GM21825 (cell line): ENCODE results near the gene MYH6.
"Not testable (repeated sequence)": the region's sequence is repeated elsewhere in the genome, so short reads cannot be mapped to it uniquely, and the experiment has no call there.

Experiments
- ATAC-seq: cut with Tn5 transposase; IDR thresholded peaks from one replicate; pipeline ENCODE4 v1.9.1; 2021; ENCODE audit warnings: mild to moderate bottlenecking, moderate library complexity; ENCODE audit not compliant: unreplicated experiment

Gene MYH6

DNA sequence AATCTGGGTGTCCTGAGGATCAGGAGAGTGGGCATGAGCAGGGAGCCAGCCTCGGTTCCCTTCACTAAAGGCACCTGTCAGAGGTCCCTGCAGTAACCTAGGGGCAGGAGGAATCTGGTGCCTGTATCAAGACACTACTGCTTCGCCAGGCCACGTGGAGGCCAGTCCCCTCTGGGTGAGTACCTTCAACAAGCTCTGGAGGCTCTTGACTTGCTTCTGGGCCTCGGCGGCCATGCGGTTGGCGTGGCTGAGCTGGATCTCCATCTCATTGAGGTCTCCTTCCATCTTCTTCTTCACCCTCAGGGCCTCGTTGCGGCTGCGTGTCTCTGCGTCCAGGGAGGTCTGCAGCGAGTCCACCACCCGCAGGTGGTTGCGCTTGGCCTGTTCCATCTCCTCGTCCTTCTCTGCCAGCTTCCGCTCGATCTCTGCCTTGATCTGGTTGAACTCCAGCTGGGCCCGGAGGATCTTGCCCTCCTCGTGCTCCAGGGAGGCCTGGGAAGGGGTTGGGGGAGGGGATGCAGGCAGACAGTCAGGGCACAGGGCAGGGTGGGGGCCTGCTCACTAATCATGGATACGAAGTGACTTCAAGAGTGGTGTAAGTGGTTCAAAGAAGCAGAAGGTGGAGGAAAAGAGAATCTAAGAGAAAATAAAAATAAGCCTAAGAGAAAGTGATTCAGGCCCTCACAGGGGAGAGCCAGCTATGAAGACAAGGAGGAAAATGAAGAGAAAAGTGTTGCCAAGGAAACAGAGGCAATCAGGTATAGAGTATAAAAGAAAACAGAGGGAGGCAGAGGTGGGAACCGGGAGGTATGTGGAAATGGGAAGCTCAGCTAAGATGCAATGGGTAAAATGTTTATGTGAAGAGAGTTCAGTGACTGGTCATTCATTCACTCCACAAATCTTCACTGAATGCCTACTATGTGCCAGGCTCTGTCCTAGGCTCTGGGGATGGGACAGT, 8.0 kb upstream of the MYH6 start:
- no peak for ATAC-seq

DNA sequence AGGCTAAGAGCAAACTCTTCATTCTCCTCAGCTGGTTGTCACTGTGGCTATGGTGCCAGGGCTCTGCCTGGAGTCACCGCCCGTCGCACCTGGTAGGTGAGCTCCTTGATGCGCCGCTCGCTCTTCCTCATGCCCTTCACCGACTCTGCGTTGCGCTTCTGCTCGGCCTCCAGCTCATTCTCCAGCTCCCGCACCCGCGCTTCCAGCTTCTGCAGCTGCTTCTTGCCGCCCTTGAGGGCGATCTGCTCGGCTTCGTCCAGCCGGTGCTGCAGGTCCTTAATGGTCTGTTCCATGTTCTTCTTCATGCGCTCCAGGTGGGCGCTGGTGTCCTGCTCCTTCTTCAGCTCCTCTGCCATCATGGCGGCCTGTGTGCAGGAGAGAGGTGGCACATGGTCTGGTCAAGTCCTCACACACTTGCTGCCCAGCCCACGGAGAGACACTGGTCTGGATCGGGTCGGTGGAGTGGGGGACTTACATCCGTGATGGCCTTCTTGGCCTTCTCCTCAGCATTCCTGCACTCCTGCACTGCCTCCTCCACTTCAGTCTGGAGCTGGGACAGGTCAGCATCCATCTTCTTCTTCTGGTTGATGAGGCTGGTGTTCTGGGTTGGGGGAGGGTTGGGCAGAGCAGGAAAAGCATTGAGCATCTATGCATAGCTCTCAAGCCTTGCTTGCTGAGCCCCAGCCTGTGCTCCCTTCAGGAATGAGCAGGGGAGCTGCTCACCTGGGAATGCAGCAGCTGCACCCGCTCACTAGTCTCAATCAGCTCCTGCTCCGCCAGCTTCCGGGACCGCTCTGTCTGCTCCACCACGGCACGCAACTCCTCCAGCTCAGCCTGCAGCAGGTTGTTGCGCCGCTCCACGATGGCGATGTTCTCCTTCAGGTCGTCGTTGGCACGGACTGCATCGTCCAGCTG, 7.1 kb upstream of the MYH6 start:
- ATAC-seq, result no peak

DNA sequence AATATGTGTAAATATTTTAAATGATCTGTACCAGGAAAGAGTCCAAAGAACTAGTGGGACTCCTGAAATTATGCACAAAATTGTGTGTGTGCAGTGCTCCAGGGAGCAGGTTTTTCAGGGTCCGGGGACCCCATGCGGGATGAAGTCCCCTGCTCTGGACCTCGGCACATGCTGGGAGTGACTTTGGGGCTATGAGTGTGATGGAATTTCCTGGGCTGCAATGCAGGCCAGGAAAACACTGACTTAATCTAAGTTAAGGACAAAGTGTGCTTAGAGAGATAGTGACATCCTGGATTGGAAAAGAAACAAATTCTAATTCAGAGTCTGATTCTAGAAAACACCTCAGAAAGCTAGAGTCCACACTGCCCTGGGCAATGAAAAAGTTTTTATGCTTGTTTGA, 6.2 kb upstream of the MYH6 start:
- ATAC-seq, result no peak

DNA sequence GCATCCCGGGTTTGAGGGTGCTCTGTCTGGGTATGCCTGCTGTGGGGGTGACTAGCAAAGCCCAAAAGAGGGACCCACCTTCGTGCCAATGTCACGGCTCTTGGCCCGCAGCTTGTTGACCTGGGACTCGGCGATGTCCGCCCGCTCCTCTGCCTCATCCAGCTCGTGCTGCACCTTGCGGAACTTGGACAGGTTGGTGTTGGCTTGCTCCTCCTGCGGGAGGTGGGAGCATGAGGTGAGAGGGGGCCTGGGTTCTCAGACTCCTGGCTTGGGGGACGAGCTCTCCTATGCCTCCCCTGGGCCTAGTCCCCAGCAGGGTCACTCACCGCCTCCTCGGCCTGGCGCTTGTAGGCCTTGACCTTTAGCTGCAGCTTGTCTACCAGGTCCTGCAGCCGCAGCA, 5.6 kb upstream of the MYH6 start:
- ATAC-seq, result no peak

DNA sequence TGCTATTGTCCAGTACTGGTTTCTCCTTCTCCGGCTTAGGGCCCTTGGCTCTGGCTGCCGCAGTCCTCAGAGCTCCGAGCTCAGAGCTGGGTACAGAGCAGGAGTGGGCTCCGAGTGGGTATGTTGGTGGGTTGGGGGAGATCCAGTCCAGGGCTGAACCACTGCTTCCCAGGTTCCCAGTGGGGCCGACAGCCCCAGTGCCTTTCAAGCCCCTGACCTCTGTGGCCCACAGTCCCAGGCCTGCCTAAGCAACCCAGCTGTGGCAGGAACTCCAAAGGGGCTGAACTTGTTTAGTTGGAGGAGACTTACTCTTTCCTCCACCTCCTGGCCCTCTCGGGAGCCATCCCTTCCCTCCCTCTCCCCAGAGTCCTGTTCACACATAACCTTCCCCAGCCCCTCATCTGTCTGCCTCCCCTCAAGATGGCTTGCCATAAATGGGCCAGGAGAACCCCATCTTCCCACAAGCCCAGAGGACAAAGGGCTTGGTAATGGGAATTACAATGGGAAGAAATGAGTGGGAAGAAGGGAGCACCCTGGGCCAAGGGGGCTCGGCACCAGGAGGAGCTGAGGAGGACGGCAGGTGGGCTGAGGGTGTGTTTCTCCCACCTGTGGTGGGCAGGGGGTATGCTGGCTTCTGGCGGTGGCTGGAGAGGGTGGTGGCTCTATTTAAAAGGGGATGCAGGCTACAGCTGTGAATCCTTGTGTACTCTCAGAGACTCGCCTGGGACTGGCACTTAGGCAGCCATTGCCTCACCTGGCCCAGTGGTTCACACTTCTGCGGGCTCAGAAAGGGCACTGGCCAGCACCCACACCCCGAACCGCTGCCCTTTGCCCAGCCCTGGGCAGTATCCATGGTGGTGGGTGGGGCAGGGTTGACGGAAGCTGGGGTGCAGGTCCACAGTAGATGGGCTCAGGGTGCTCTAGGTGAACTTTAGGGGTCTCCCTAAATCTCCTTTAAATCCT, 3.8 kb upstream of the MYH6 start:
- no peak for ATAC-seq

DNA sequence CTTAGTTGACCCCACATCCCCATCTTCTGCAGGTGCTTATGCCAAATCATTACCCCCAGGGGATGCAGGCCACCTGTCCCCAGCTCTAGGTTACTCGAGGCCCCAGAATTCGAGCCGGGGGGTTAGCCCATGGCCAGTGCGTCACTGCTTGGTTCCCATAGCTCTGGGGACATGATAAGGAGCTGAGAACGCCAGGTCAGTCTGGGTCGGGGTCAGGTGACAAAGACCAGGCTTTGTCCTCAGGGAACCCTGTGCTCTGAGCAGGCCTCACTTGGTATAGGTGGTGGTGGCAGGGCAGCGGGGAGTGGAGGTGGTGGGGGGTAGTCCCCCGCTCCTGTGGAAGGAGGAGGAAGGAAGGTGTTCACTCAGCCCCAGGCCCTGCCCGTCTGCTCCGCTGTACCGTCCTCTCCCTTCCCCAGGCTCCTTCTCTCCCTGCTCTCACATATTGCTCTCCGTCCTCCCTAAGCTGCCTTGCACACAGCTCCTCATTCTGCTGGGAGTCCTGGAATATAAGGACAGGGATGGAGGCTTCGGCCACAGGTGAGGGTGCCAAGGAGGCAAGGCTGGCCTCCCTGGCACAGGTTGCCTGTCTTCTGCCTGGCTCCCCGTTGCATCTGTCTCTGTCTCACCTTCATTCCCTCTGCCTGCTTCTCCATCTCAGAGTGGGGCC, 2.0 kb upstream of the MYH6 start:
- ATAC-seq, result no peak

DNA sequence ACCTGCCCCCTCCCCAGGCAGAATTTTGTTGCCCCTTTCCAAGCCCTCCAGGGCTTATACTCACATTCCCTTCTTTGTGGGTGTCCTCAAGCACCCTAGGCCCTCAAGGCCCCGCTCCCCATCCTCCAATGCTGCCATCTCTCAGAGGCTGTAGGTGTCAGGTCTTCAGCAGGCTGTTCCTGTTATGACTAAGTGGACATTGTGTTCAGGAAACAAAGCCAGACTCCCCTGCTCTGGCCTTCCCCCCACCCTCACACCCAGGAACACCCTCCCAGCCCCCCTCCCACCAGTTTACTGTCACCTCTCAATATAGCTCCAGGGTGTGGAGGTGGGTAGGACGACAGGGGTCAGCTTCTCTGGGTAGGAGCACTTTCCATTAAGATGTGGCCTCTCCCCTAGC, 1.4 kb upstream of the MYH6 start:
- ATAC-seq, result no peak

DNA sequence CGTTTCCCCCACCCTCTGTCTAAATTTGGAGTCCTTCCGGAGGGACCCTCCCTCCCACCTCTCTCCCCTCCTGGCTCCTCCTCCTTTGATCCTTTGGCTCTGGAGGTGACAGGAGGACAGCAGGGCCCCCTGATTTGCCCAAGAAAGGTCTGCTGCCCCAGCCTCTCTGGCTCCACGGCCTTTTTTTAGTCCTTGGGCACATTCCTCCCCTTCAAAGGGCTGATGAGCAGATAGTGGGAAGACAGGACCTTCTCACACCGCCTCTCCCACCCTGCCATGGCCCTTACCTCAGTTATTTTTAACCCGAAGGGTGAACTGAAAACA, 196 bp upstream of the MYH6 start:
- ATAC-seq, result no peak

DNA sequence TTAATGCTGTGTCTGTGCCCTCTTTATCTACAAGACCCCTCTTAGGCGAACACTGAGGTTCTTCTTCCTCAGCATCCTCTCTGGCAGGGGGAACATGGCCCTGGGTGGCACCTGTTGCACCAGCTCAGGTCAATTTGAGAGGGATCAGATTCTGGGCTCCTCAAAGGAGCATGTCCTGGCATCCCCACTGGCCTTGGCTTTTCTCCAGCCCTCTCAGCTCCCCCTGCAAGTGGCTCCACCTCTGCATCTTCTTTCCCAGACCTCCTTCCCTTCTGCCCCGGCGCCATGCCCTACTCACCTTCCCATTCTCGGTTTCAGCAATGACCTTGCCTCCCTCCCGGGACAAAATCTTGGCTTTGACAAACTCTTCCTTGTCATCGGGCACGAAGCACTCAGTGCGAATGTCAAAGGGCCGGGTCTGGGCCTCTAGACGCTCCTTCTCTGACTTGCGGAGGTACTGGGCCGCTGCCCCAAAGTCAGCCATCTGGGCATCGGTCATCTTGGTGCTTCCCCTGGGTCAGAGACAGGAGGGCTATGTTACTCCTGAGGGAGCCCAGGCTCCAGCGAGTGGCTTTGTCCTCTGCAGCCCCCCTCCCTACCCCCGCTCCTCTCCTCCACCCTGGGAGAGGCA, 1.2 kb downstream of the MYH6 start:
- no peak for ATAC-seq

DNA sequence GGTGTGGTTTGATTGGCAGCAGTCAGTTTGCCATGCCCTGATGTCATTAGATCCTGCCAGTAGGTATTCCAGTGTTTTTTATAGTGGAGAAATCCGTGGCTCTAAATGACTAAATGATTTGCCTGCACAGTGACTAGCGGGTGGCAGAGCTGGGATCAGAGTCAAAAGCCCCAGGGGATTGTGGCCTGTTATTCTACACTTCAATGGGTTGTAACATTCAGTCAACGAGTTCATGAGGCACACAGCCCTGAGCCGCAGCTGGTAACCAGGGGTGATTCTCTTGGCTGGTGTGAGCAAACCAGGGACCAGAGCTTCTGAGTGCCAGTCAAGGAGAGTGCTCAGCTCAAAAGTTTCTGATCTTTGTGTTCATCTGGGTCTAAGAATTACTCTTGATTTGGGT, 1.8 kb downstream of the MYH6 start:
- ATAC-seq, result no peak

DNA sequence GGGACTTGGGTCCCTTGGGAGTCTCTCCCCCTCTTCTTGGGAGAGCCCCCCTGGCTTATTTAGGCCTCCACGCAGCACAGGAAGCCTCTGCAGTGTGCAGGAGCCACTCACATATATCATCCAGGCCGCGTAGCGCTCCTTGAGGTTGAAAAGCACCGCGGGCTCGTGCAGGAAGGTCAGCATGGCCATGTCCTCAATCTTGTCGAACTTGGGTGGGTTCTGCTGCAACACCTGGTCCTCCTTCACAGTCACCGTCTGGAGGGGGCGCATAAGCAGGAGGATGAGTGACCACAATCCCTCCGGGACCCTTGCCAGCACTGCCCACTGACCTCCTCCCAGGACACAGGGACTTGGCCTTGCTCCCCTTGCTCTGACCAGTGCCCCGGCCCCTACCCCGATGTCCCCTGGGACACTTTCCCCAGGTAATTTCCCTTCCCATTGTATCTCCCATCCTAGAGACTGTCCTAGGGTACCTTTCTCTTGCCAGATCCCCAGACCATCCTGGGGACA, 2.5 kb downstream of the MYH6 start:
- no peak for ATAC-seq

DNA sequence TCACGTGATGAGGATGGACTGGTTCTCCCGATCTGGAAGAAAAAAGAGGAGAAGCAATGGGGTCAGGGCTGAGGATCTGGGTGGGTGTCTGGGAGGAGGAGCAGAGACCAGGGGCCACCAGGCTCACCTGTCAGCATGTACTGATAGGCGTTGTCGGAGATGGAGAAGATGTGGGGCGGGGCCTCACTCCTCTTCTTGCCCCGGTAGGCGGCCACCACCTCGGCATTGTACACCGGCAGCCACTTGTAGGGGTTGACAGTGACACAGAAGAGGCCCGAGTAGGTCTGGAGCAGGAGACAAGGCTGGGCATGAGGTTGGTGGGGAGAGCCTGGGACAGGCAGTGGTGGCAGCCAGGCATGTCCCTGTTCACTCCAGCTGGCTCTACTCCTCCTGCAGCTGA, 3.0 kb downstream of the MYH6 start:
- ATAC-seq, result no peak

DNA sequence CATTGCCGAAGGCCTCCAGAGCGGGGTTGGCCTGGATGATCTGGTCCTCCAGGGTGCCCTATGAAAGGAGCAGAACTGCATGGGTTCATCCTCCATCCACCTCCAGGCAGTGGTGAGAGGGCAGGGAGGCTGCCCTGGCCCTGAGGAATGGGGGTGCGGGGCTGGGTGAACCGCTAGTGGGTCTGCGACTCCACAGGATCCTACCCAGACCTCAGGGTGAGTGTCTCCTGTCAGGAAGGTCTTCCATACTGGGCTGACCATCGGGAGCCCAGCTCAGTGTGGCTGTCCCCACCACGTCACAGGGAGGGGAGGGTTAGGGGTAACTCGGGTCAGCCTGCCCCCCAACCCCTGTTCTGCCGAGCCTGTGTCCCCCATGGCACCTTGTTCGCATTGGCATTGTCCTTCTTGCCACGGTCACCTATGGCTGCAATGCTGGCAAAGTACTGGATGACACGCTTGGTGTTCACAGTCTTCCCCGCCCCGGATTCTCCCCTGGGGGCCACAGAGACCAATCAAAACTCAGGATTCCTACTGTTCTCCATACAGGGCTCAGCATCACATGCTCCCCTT, 3.7 kb downstream of the MYH6 start:
- no peak for ATAC-seq

DNA sequence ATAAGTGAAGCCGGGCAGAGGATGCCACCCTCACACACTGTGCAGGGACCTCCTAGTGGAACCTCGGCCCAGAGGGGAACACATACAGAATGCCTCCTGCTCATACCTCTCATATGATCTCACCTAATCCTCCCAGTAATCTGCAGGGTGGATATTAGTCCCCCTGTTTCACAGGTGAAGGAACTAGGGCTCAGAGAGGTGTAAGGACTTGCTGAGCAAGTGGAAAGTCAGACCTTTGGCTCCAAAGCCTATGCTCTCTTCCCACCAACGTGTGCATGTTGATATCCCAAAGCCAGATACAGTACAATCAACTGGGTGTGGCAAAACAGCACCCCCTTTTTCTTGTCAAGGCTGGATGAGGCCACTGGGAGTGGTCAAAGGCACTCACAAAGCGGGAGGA, 4.2 kb downstream of the MYH6 start:
- no peak for ATAC-seq

DNA sequence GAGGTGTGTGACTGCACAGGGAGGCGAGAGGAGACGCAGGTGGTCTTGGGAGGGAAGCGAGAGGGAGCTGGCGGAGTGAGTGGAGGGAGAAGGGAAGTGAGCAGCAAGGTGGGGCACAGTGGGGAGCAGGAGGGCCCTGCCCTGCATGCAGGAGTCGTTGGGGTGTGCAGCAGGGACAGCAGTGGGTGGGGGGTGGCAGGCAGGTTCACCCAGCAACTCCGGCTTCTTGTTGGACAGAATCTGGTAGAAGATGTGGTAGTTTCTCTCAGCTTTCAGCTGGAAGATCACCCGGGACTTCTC, 5.0 kb downstream of the MYH6 start:
- no peak for ATAC-seq

DNA sequence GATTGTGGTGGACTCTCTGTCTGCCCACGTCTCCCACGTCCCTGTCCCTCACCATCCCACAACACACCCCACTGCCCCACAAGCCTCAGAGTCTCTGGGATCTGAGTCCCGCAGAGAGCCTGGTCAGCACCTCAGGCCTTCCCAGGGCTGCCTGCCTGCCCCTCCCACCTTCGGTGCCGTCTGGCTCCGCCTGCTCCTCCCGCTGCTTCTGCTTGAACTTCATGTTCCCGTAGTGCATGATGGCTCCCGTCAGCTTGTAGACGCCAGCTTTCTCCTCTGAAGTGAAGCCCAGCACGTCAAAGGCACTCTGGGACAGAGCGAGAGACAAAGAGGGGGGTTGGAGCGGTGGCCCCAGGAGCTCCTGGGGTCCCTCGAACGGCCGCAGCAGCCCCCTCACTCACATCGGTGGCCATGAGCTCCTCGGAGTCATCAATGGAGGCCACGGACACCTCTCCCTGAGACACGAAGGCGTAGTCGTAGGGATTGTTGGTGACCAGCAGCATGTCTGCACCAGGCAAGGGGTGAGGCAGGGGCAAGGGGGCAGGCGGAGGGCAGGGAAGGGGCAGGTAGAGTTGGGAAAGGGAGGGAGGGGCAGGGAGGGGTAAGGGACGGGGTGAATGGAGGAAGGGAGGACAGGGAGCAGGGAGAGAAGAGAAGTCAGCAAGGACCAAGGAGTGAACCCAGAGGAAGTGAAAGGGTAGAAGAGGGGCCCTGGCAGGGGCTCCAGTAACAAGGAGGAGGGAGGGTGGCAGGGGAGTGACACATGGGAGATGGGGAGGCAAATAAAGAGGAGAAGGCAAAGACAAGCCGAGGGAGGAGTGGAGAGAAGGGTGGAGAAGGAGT, 5.6 kb downstream of the MYH6 start:
- ATAC-seq, result no peak

DNA sequence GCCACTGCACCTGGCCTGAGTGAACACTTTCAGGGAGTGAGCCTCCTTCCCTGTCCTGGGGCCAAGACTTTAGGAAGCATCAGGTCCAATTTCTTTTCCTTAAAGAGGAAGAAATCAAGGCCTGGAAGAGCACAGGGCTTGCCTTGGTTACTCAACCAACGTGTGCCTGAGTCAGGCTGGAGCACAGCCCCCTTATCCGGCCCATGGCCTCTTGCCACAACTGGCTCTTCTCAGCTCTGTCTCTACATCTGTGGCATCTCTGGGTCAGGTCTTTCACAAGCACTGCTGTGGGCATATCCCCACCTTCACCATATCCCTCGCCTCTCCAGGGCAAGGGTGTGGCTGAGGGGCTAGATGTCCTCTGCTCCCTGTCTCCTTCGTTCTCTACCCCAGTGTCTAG, 6.8 kb downstream of the MYH6 start:
- ATAC-seq, result no peak

DNA sequence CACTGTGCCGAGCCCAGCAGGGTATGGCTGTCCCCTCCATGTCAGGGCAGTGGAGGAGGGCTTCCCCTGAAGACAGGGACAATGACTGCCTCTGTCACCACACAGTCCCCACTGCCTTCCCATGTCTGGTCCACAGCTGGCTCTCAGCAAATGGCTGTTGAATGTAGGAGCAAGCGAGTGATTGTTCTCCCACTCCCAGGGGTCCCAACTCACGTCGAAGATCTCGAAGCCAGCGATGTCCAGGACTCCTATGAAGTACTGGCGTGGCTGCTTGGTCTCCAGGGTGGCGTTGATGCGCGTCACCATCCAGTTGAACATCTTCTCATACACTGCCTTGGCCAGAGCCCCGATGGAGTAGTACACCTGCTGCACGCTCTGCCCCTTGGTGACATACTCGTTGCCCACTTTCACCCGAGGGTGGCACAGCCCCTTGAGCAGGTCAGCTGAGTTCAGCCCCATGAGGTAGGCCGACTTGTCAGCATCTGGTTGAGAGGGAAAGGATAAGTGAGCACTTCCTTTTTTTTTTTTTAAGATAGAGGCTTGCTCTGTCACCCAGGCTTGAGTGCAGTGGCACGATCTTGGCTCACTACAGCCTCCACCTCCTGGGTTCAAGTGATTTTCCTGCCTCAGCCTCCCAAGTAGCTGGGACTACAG, 7.5 kb downstream of the MYH6 start:
- not testable (repeated sequence) for ATAC-seq
